GM12892 (cell line): ENCODE results near the gene TACC2.

Source experiments
- POLR2A ChIP-seq: IDR thresholded peaks from 2 replicates; pipeline ENCODE4 v1.6.1; 2011; ENCODE audit warnings: low read depth, low read length, control low read depth
- POLR2AphosphoS5 ChIP-seq: IDR thresholded peaks from 2 replicates; pipeline ENCODE4 v1.6.1; 2011; ENCODE audit warnings: low read depth, low read length, control low read depth
- TAF1 ChIP-seq: IDR thresholded peaks from 2 replicates; pipeline ENCODE4 v1.6.1; 2011; ENCODE audit warnings: low read depth, mild to moderate bottlenecking, control low read depth, low read length, borderline replicate concordance

GRCh38 chr10:122290833-122291532, 302.0 kb downstream of the TACC2 start:
- TF ChIP-seq POLR2A (no peak), POLR2AphosphoS5 (no peak), TAF1 (no peak)
